Colonic mucosa (tissue), 4 donors: ENCODE results near the gene IL1F10. TPM values are rescaled to one million over a fixed set of nuclear protein-coding genes. Genes with fewer than 3 reads are reported as not detected.

ENCODE experiments used
- DNase-seq: peaks from one replicate; pipeline ENCODE4 v3.0.0-alpha.2; 2020
- H3K27ac ChIP-seq: fragments of 200-600 bp; one replicate; pipeline ENCODE4 v1.8.0; 2021
- H3K27me3 ChIP-seq: fragments of 200-600 bp; one replicate; pipeline ENCODE4 v1.8.0; 2021
- H3K36me3 ChIP-seq: fragments of 200-600 bp; one replicate; pipeline ENCODE4 v1.8.0; 2021
- H3K4me1 ChIP-seq: fragments of 200-600 bp; one replicate; pipeline ENCODE4 v1.8.0; 2021; ENCODE audit warnings: mild to moderate bottlenecking
- H3K4me3 ChIP-seq: fragments of 200-600 bp; one replicate; pipeline ENCODE4 v1.8.0; 2021
- H3K9ac ChIP-seq, 2 donors: one replicate each; pipeline ENCODE4 v1.7.0; 2013; ENCODE audit warnings: control low read depth in 2 of 2, low read depth in 2 of 2, low read length in 2 of 2
- H3K9me3 ChIP-seq: fragments of 200-600 bp; one replicate; pipeline ENCODE4 v1.8.0; 2021
- intact Hi-C: fragments of 100-400 bp; cut with DNase I; formaldehyde crosslinking; loops from one replicate; pipeline ENCODE4 v1.14.1; 2022
- total RNA-seq, 2 donors: library from RNA; stranded (reverse); fragmentation: NEBNext Ultra II Directional in 1 of 2; extraction: Animal tissue kit (Norgen Biotek cat#: 25700) in 1 of 2; gene quantifications; one replicate each; pipeline ENCODE4 v1.2.1, GENCODE V29; 2021
- TF ChIP-seq, protein P1 (sequence below): fragments of 200-600 bp; IDR thresholded peaks from one replicate; pipeline ENCODE4 v1.8.0; 2022; ENCODE audit warnings: antibody characterized with exemption, mild to moderate bottlenecking
- donor health status: healthy.
- donor health status: DM: no; HTN: no; CAD: no.
- donor health status: DM: no; HTN: no; CAD: no.

Gene IL1F10
- total RNA-seq, 2 donors from 2014 or later: not detected

DNA sequence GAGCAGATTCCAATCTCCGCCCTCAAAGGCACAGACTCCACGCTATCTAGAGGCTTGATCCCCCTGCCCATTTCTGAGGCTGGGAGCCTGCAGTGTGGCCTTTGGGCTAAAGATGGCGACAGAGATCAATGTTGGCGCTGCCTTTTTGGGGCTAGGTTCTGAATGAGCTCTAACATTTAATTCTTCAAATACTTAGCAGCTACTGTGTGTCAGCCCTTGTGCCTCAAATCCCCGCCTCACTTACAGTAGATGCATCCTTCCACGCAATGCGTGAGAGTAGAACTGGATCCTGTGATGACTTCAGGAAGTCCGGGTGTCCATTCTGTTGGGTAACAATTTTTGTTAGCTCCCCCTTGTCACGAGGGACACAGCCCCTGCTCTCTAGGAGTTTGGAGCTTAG is 12.4 kb downstream of the IL1F10 start:
- DNase-seq: peak; percentile 23
- Histone ChIP-seq H3K4me3 (no peak overlapping the region), H3K9me3 (no peaks in the 10 kb centered on the region), H3K36me3 (no peaks in the 10 kb centered on the region), H3K27ac (no peak overlapping the region), H3K4me1 (no peaks in the 10 kb centered on the region), H3K27me3 (no peaks in the 10 kb centered on the region), H3K9ac (no peak overlapping the region)
- TF ChIP-seq, protein P1, sequence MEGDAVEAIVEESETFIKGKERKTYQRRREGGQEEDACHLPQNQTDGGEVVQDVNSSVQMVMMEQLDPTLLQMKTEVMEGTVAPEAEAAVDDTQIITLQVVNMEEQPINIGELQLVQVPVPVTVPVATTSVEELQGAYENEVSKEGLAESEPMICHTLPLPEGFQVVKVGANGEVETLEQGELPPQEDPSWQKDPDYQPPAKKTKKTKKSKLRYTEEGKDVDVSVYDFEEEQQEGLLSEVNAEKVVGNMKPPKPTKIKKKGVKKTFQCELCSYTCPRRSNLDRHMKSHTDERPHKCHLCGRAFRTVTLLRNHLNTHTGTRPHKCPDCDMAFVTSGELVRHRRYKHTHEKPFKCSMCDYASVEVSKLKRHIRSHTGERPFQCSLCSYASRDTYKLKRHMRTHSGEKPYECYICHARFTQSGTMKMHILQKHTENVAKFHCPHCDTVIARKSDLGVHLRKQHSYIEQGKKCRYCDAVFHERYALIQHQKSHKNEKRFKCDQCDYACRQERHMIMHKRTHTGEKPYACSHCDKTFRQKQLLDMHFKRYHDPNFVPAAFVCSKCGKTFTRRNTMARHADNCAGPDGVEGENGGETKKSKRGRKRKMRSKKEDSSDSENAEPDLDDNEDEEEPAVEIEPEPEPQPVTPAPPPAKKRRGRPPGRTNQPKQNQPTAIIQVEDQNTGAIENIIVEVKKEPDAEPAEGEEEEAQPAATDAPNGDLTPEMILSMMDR: peak; percentile 64
- intact Hi-C loops: loop anchor here (5.0 to 10.0 kb wide), 2 partner anchors 55 to 117 kb away; no protein-coding TSS in a partner anchor

DNA sequence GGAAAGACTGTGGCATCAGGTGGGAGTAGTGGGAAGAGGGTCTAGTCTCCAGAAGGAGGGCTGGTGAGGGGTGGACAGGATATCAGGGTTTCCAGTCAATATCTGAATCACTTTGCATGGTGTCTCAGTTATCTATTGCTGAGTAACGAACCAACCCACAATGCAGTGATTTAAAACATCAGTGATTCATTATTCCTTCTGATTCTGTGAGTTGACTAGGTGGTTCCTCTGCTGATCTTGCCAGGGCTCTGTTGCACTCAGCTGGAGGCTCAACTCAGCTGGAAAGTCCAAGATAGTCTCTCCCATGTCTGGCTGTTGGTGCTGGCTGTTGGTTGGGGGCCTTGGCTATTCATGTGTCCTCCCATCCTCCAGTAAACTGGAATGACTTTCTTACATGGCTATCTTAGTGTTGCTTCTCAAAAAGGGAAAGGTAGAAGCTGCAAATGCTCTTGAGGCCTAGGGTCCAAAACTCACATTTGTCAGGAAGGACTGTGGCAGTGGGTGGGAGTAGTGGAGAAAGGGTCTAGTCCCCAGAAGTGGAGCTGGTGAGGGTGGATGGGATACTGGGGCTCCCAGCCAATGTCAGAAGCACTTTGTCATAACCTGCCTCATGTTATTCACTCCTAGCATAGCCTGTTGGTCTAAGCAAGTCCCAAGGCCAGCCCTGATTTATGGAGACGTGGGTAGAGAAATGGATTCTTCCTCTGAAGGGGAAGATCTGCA is 13.9 kb downstream of the IL1F10 start:
- TF ChIP-seq, protein P1: no peak
- no peak overlapping the region for H3K4me3 ChIP-seq
- no peaks in the 10 kb centered on the region for H3K9me3 ChIP-seq
- H3K9ac ChIP-seq: no peak overlapping the region
- H3K27ac ChIP-seq: no peak overlapping the region
- H3K36me3 ChIP-seq: no peaks in the 10 kb centered on the region
- DNase-seq: no peak
- no peaks in the 10 kb centered on the region for H3K4me1 ChIP-seq
- intact Hi-C loops: loop anchor here (5.0 to 10.0 kb wide), 2 partner anchors 53 to 116 kb away; no protein-coding TSS in a partner anchor
- no peaks in the 10 kb centered on the region for H3K27me3 ChIP-seq

DNA sequence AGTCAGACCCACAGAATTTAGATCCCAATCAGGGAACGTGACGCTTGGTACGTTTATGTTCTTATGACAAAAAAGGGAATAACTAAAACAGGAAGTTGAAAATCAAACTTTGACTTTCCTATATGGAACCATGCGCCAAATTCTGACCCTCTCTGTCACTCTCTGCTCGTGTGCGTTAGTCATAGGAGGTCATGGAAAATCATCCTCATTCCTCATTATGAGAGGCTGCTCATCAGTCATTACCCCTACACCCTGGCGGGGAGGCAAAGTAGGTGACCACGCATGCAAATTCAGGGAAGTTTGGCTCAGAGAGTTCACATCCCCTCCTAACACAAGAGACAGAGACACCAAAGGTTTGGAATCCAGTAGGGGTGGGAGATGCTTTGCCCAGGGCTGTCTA is 15.5 kb downstream of the IL1F10 start:
- no peaks in the 10 kb centered on the region for H3K4me1 ChIP-seq
- intact Hi-C loops: loop anchor here (5.0 to 10.0 kb wide), 2 partner anchors 52 to 114 kb away; no protein-coding TSS in a partner anchor
- DNase-seq: no peak

DNA sequence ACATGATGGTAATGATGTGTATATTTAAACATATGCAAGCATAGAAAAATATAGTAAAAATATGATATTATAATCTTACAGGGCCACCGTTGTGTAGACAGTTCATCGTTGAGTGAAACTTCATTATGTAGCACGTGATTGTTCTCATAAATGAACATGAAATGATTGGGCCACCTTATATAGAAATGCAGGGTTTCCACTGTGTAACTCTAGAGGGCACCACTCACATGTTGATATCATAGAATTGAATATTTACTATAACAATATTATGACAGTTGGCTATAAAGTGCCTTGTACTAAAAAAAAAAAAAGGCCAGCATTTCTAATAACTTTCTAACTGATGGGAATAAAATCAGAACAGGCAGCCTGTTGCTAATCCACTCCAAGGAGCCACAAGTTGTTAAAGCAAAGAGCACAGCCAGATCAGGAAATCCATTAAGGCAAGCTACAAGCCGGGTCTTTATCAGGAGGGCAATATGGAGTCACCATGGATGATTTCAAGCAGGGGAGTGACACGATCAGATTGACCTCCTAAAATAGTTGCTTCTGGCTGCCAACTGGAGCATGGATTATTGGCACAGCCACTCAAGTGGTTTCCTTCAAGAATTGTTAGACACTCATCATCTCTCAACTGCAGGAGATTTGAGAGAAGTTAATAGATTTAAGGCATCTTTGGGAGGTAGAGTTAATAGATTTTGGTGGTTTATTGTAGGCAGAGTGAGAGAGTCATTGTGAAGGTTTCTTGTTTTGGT is 16.7 kb downstream of the IL1F10 start:
- Histone ChIP-seq H3K4me3 (no peak overlapping the region), H3K27me3 (no peaks in the 10 kb centered on the region), H3K36me3 (no peaks in the 10 kb centered on the region), H3K4me1 (no peaks in the 10 kb centered on the region), H3K9me3 (no peaks in the 10 kb centered on the region), H3K9ac (no peak overlapping the region), H3K27ac (no peak overlapping the region)
- no peak for DNase-seq
- intact Hi-C loops: loop anchor here (5.0 to 10.0 kb wide), 2 partner anchors 50 to 113 kb away; no protein-coding TSS in a partner anchor
- TF ChIP-seq, protein P1: peak; percentile 30

More for the DNA sequence above, 15.5 kb downstream of the IL1F10 start:
- TF ChIP-seq, protein P1: no peak
- no peak overlapping the region for H3K9ac ChIP-seq
- H3K27ac ChIP-seq: no peak overlapping the region
- no peaks in the 10 kb centered on the region for H3K9me3 ChIP-seq
- no peaks in the 10 kb centered on the region for H3K36me3 ChIP-seq
- no peaks in the 10 kb centered on the region for H3K27me3 ChIP-seq
- no peak overlapping the region for H3K4me3 ChIP-seq

DNA sequence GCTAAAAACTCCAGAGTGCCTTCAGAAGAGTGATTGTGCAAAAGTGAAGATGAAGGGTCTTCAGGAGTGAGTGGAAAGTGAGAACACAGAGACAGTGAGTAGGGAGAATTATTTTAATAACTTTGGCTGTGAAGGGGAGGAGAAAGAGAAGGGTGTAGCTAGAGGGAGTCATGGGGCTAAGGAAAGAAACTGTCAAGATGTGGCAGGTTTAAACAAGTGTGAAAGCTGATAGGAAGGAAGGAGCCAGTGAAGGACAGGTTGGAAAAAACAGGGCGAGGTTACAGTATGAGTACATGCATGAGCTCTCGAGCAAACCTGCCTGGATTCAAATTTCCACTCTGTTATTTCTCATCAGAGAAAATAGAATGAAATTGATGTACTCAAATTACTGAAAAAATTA is 17.8 kb downstream of the IL1F10 start:
- intact Hi-C loops: loop anchor here (10.0 kb wide), 1 partner anchor 49 kb away; no protein-coding TSS in a partner anchor
- Histone ChIP-seq H3K4me1 (no peaks in the 10 kb centered on the region), H3K36me3 (no peaks in the 10 kb centered on the region), H3K9ac (no peak overlapping the region), H3K4me3 (no peak overlapping the region), H3K27ac (no peak overlapping the region), H3K27me3 (no peaks in the 10 kb centered on the region), H3K9me3 (no peaks in the 10 kb centered on the region)
- TF ChIP-seq, protein P1: no peak
- no peak for DNase-seq
